Activated CD4-positive, alpha-beta T cell treated with anti-CD3 and anti-CD28 coated beads, Interleukin-2, amount 50 U/mL, for 16 hours (primary cell): ENCODE results near the gene CHST13.
A peak's percentile ranks its signal among the peaks of the same experiment; 100 is the strongest.

ENCODE experiments used
- DNase-seq: peaks from one replicate; pipeline ENCODE4 v3.0.0-alpha.2; 2020

Gene CHST13

GRCh38 chr3:126523745-126524428, at the start of gene CHST13:
Gene CHST13 (plus strand): TSS chr3:126524155. CDS start chr3:126524333, 178 bp downstream.
- no peak for DNase-seq

- DNase-seq: peak; percentile 35
These were observed 49.2 kb upstream of the CHST13 start for GRCh38 chr3:126474498-126475412.

GRCh38 chr3:126475413-126476114, 48.4 kb upstream of the CHST13 start, which contains the start of gene ZXDC:
Gene ZXDC (minus strand): TSS chr3:126475891. CDS start chr3:126475865, 26 bp downstream.
- DNase-seq: peak; percentile 95

GRCh38 chr3:126476166-126477060, 47.5 kb upstream of the CHST13 start:
- no peak for DNase-seq

GRCh38 chr3:126477061-126477380, 46.9 kb upstream of the CHST13 start:
- DNase-seq: no peak

GRCh38 chr3:126478581-126479310, 45.2 kb upstream of the CHST13 start:
- no peak for DNase-seq

GRCh38 chr3:126479642-126480041, 44.3 kb upstream of the CHST13 start:
- DNase-seq: no peak

GRCh38 chr3:126480206-126480605, 43.7 kb upstream of the CHST13 start:
- DNase-seq: no peak

- DNase-seq: no peak
These were observed 43.1 kb upstream of the CHST13 start for GRCh38 chr3:126480861-126481260.

- DNase-seq: no peak
These were observed 42.0 kb upstream of the CHST13 start for GRCh38 chr3:126481808-126482502.

- DNase-seq: no peak
These were observed 41.3 kb upstream of the CHST13 start for GRCh38 chr3:126482503-126483255.

- DNase-seq: no peak
These were observed 40.6 kb upstream of the CHST13 start for GRCh38 chr3:126483321-126483761.

GRCh38 chr3:126484148-126484547, 39.8 kb upstream of the CHST13 start:
- no peak for DNase-seq

- no peak for DNase-seq
These were observed 39.3 kb upstream of the CHST13 start for GRCh38 chr3:126484662-126485061.

- DNase-seq: no peak
These were observed 38.6 kb upstream of the CHST13 start for GRCh38 chr3:126485176-126485897.

- no peak for DNase-seq
These were observed 38.0 kb upstream of the CHST13 start for GRCh38 chr3:126485956-126486355.

- DNase-seq: no peak
These were observed 37.6 kb upstream of the CHST13 start for GRCh38 chr3:126486360-126486847.

- peak; percentile 47 for DNase-seq
These were observed 36.7 kb upstream of the CHST13 start for GRCh38 chr3:126487151-126487771.

GRCh38 chr3:126488185-126488584, 35.8 kb upstream of the CHST13 start:
- DNase-seq: no peak
